HG03521 (cell line): ENCODE results near the gene CFAP157.

Experiments
- ATAC-seq: cut with Tn5 transposase; IDR thresholded peaks from one replicate; pipeline ENCODE4 v1.9.1; 2021; ENCODE audit warnings: mild to moderate bottlenecking, moderate library complexity; ENCODE audit not compliant: unreplicated experiment

Gene CFAP157

DNA sequence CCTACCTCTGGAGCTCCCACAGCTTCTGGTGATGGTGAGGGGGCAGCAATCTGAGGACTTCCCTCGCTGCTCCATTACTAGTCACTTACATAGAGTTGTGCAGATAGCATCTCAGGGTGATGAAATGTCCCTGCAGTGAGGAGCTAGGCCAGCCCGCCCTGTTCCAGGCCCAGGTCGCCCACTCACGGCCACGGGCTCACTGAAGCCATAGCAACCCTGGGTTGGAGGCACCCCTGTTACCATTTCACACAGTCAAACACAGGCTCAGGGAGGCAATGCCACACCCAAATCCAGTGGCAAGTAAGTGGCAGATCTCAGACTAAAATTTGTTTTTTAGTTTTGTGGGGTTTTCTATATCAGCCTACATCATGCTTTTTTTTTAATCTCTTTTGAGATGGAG lies 52.1 kb downstream of the CFAP157 start:
- ATAC-seq: no peak

DNA sequence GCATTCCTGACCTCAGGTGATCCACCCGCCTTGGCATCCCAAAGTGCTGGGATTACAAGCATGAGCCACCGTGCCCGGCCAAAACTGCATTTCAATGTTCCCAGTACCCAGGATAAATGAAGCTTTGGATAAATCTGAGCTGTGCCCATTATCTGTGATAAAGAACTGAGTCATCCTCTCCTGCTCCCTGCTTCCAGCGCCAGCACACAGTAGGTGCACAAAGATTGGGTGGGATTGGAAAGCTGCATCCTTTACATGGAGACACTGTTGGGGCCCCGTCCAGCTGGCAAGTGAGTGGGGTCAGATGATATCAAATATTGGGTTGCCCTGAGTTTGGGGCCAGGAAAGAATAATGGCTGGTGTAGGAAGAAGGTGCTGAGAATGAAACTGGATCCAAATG lies 54.3 kb downstream of the CFAP157 start:
- no peak for ATAC-seq

DNA sequence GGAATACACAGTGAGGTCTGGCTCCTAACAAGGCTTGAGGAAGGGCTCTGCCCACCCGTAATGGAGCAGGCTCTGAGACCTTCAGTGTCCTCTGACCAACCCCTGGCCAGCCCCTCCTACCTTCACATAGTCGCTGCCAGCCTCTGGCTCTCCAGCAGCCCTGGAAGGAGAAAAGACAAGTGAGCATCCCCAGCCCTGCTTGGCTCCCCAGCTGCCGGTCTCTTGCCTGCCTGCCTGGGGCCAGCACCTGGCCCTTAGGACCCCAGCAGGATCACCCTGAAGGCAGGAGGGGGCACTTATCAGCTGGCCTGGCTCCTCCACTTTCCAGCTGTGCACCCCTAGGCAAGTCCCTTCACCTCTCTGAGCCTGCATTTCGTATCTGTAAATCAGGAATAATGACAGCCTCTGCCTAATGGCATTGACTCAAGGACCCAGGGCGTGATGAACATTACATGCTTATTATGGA lies 54.7 kb downstream of the CFAP157 start:
- ATAC-seq: no peak

DNA sequence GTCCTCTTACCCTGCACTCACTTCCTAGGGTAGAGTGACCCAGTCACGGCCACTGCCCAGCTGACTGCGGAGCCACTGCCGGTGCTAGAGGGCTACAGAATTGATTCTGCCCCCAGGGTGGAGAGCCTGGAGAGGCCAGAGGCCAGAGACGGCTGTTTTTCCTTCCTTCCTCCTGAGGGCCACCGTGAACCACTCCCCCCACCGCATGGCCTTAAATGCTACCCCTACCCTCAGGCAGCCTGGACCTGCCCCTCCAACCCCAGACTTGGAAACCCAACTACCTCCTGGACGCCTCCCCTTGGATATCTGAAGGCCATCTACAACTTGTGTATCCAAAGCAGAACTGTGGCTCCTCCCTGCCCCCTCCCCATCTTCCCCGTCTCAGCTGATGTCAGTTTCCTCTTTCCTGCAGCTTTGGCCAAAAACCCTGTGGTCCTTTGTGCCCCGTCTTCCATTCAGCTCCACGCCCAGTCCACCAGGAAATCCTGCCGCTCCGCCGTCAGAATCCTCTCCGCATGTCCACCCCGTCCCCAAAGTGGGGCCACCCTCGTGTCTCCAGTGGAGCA lies 55.4 kb downstream of the CFAP157 start:
- ATAC-seq: no peak

DNA sequence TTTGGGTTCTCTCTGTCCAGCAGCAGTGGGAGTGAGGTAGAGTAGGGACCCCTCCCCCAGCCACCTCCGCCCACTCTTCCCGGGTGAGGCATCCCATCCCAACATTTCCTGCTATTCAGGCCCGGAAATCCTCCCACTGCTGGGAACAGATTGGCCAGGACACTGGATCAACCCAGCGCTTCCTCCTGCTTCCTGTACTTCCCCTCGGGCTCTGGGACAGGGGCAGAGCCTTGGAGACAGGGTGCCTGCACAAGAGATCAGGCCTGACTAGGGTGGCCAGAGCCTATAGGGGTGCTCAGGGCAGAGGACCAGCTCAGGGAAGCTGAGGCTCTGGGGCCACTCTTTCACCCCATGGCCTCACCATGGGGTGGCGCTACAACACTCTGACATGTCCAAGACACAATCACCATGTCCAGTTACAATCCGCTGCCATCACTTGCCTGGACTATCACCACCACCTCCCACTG lies 57.2 kb downstream of the CFAP157 start:
- ATAC-seq: no peak

DNA sequence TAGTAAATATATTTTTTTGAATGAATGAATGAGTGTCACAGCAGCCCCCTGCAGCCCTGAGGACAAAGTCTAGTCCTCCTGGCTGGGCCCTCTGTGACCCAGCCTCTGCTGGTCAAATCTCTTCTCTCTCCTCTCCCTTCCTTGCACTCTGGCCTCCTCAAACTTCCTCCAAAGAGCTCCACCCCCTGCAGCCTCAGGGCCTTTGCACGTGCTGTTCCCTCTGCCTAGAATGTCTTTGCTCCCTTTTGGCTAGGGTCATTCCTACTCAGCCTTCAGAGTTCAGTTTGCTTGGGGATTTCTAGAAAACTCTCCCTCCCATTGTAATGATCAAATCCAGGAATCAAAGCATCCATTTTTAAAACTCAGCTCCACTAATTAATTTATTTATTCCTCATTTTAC lies 58.6 kb downstream of the CFAP157 start:
- no peak for ATAC-seq
